ENCODE results near the gene TMEM39B. TPM values are rescaled to one million over a fixed set of nuclear protein-coding genes. Genes with fewer than 3 reads are reported as not detected.

The TMEM39B gene
- polyA plus RNA-seq, 1 donor from 2014 or later, result 18.1 TPM

- no peaks in the 10 kb centered on the region for H3F3A ChIP-seq (ENCODE audit: insufficient read depth, low read length, poor library complexity, severe bottlenecking)
- no peaks in the 10 kb centered on the region for H3K9me3 ChIP-seq (ENCODE audit: low read length)
- H3K9me2 ChIP-seq (ENCODE audit: insufficient read depth, low read length), result no peaks in the 10 kb centered on the region
- H4K20me1 ChIP-seq (ENCODE audit: insufficient read depth), result no peaks in the 10 kb centered on the region
- H3K36me3 ChIP-seq (ENCODE audit: insufficient read depth, low read length), result peaks cover 4% of the 10 kb centered on the region
- H3K27ac ChIP-seq (ENCODE audit: low read length), result no peak overlapping the region
- no peaks in the 10 kb centered on the region for H3K27me3 ChIP-seq (ENCODE audit: insufficient read depth, low read depth, low read length)
- no peak overlapping the region for H3K4me3 ChIP-seq (ENCODE audit: low read length)
- no peaks in the 10 kb centered on the region for H3K79me2 ChIP-seq (replicated peaks; ENCODE audit: insufficient read depth, low read length)
- no peak overlapping the region for H3K4me2 ChIP-seq (ENCODE audit: low read length)
- H2AFZ ChIP-seq (ENCODE audit: low read depth, low read length), result no peak overlapping the region
- no peak overlapping the region for H3K9ac ChIP-seq (ENCODE audit: low read length)
- TF ChIP-seq RAD21 (conservative IDR thresholded peaks at IDR 0.05) (no peak), MXI1 (conservative IDR thresholded peaks at IDR 0.05; ENCODE audit: poor library complexity, severe bottlenecking) (no peak), EZH2 (IDR thresholded peaks at IDR 0.05; ENCODE audit: borderline replicate concordance, insufficient read depth, low read length, poor library complexity, severe bottlenecking) (no peak)
Observed at GRCh38 chr1:32094746-32095521, 22.2 kb downstream of the TMEM39B start.

GRCh38 chr1:32099426-32099825 is 26.7 kb downstream of the TMEM39B start:
- H4K20me1 ChIP-seq (ENCODE audit: insufficient read depth), result no peaks in the 10 kb centered on the region
- H3K27me3 ChIP-seq (ENCODE audit: insufficient read depth, low read depth, low read length), result no peaks in the 10 kb centered on the region
- H3F3A ChIP-seq (ENCODE audit: insufficient read depth, low read length, poor library complexity, severe bottlenecking), result no peaks in the 10 kb centered on the region
- H3K9ac ChIP-seq (ENCODE audit: low read length), result no peak overlapping the region
- no peaks in the 10 kb centered on the region for H3K9me2 ChIP-seq (ENCODE audit: insufficient read depth, low read length)
- no peak overlapping the region for H2AFZ ChIP-seq (ENCODE audit: low read depth, low read length)
- H3K4me3 ChIP-seq (ENCODE audit: low read length), result no peak overlapping the region
- no peaks in the 10 kb centered on the region for H3K79me2 ChIP-seq (replicated peaks; ENCODE audit: insufficient read depth, low read length)
- H3K36me3 ChIP-seq (ENCODE audit: insufficient read depth, low read length), result peaks cover 4% of the 10 kb centered on the region
- H3K4me2 ChIP-seq (ENCODE audit: low read length), result no peak overlapping the region
- H3K27ac ChIP-seq (ENCODE audit: low read length), result no peak overlapping the region
- no peaks in the 10 kb centered on the region for H3K9me3 ChIP-seq (ENCODE audit: low read length)
- TF ChIP-seq MXI1 (conservative IDR thresholded peaks at IDR 0.05; ENCODE audit: poor library complexity, severe bottlenecking), result no peak
- no peak for TF ChIP-seq POLR2AphosphoS5 (IDR thresholded peaks at IDR 0.05)
- no peak for TF ChIP-seq TAF1 (IDR thresholded peaks at IDR 0.05; ENCODE audit: low read depth)
- TF ChIP-seq CTCF (IDR thresholded peaks at IDR 0.05; ENCODE audit: poor library complexity, severe bottlenecking), result no peak
- TF ChIP-seq REST (IDR thresholded peaks at IDR 0.05; ENCODE audit: borderline replicate concordance), result no peak
- TF ChIP-seq SMC3 (conservative IDR thresholded peaks at IDR 0.05; ENCODE audit: poor library complexity), result no peak

GRCh38 chr1:32100359-32100758 is 27.6 kb downstream of the TMEM39B start:
- H3K79me2 ChIP-seq (replicated peaks; ENCODE audit: insufficient read depth, low read length), result no peaks in the 10 kb centered on the region
- no peaks in the 10 kb centered on the region for H3K9me2 ChIP-seq (ENCODE audit: insufficient read depth, low read length)
- no peaks in the 10 kb centered on the region for H3K27me3 ChIP-seq (ENCODE audit: insufficient read depth, low read depth, low read length)
- no peak overlapping the region for H3K4me3 ChIP-seq (ENCODE audit: low read length)
- H3F3A ChIP-seq (ENCODE audit: insufficient read depth, low read length, poor library complexity, severe bottlenecking), result no peaks in the 10 kb centered on the region
- no peak overlapping the region for H2AFZ ChIP-seq (ENCODE audit: low read depth, low read length)
- no peaks in the 10 kb centered on the region for H4K20me1 ChIP-seq (ENCODE audit: insufficient read depth)
- no peak overlapping the region for H3K4me2 ChIP-seq (ENCODE audit: low read length)
- H3K9me3 ChIP-seq (ENCODE audit: low read length), result no peaks in the 10 kb centered on the region
- no peak overlapping the region for H3K27ac ChIP-seq (ENCODE audit: low read length)
- TF ChIP-seq TAF1 (IDR thresholded peaks at IDR 0.05; ENCODE audit: low read depth), result no peak
- no peak for TF ChIP-seq EZH2 (IDR thresholded peaks at IDR 0.05; ENCODE audit: borderline replicate concordance, insufficient read depth, low read length, poor library complexity, severe bottlenecking)
- no peak for TF ChIP-seq CTCF (IDR thresholded peaks at IDR 0.05; ENCODE audit: poor library complexity, severe bottlenecking)
- TF ChIP-seq REST (IDR thresholded peaks at IDR 0.05; ENCODE audit: borderline replicate concordance), result no peak
- no peak for TF ChIP-seq POLR2AphosphoS5 (IDR thresholded peaks at IDR 0.05)
- no peak for TF ChIP-seq EP300 (conservative IDR thresholded peaks at IDR 0.05; ENCODE audit: poor library complexity, severe bottlenecking)
- no peak for TF ChIP-seq MXI1 (conservative IDR thresholded peaks at IDR 0.05; ENCODE audit: poor library complexity, severe bottlenecking)
- TF ChIP-seq SMC3 (conservative IDR thresholded peaks at IDR 0.05; ENCODE audit: poor library complexity), result no peak
- no peak for TF ChIP-seq RAD21 (conservative IDR thresholded peaks at IDR 0.05)
- H3K9ac ChIP-seq (ENCODE audit: low read length), result no peak overlapping the region
- peaks cover 4% of the 10 kb centered on the region for H3K36me3 ChIP-seq (ENCODE audit: insufficient read depth, low read length)
